ENCODE data around the gene TM4SF5.

TM4SF5 gene

DNA sequence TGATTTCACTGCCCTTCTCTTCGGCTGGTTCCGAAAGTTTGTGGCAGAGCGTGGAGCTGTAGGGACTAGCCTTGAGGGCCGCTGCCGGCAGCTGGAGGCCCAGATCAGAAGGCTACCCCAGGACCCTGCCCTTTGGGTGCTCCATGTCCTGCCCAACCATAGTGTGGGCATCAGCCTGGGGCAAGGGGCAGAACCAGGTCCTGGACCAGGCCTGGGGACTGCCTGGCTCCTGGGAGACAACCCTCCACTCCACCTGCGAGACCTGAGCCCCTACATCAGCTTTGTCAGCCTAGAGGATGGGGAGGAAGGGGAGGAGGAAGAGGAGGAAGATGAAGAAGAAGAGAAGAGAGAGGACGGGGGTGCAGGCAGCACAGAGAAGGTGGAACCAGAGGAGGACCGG, 31.1 kb upstream of the TM4SF5 start:
- DNase-seq (ENCODE audit: low read depth) = no peak
- no peak overlapping the region for H3K4me3 ChIP-seq (ENCODE audit: control insufficient read depth, low read depth, low read length)
- TF ChIP-seq, protein P1, sequence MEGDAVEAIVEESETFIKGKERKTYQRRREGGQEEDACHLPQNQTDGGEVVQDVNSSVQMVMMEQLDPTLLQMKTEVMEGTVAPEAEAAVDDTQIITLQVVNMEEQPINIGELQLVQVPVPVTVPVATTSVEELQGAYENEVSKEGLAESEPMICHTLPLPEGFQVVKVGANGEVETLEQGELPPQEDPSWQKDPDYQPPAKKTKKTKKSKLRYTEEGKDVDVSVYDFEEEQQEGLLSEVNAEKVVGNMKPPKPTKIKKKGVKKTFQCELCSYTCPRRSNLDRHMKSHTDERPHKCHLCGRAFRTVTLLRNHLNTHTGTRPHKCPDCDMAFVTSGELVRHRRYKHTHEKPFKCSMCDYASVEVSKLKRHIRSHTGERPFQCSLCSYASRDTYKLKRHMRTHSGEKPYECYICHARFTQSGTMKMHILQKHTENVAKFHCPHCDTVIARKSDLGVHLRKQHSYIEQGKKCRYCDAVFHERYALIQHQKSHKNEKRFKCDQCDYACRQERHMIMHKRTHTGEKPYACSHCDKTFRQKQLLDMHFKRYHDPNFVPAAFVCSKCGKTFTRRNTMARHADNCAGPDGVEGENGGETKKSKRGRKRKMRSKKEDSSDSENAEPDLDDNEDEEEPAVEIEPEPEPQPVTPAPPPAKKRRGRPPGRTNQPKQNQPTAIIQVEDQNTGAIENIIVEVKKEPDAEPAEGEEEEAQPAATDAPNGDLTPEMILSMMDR (conservative IDR thresholded peaks at IDR 0.05; ENCODE audit: control insufficient read depth, insufficient read depth, low read depth, low read length) = no peak

DNA sequence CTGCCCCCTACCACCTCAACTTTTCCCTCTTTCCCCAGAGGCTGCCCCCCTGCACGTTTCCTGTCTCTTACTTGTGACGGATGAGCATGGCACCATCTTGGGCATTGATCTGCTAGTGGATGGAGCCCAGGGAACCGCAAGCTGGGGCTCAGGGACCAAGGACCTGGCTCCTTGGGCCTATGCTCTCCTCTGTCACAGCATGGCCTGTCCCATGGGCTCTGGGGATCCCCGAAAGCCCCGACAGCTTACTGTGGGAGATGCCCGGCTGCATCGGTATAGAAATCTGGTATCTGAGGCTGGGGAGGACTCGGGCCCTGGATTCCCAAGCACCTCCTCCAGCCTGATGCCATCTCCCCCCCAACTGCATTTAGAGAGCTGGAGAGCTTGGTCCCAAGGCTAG, 30.1 kb upstream of the TM4SF5 start:
- H3K4me3 ChIP-seq (ENCODE audit: control insufficient read depth, low read depth, low read length) = no peak overlapping the region
- TF ChIP-seq, protein P1 (conservative IDR thresholded peaks at IDR 0.05; ENCODE audit: control insufficient read depth, insufficient read depth, low read depth, low read length) = no peak
- no peak for DNase-seq (ENCODE audit: low read depth)

DNA sequence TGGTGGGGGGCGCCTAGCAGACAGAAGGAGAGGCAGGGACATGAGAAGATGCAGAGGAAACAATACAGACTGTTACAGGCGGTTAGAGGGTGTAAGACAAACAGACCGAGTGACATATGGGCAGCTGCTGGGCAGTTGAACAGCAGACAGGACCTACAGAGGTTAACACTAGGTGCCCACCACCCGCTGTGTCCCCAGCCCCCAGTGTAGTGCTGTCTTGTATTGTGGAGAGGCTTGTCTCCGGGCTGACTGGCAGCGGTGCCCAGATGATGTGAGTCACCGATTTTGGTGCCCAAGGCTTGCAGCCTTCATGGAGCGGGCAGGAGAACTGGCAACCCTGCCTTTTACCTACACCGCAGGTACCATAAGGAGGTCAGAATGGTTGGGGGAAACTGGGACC, 29.6 kb upstream of the TM4SF5 start:
- TF ChIP-seq, protein P1 (conservative IDR thresholded peaks at IDR 0.05; ENCODE audit: control insufficient read depth, insufficient read depth, low read depth, low read length) = no peak
- DNase-seq (ENCODE audit: low read depth) = no peak
- no peak overlapping the region for H3K4me3 ChIP-seq (ENCODE audit: control insufficient read depth, low read depth, low read length)

DNA sequence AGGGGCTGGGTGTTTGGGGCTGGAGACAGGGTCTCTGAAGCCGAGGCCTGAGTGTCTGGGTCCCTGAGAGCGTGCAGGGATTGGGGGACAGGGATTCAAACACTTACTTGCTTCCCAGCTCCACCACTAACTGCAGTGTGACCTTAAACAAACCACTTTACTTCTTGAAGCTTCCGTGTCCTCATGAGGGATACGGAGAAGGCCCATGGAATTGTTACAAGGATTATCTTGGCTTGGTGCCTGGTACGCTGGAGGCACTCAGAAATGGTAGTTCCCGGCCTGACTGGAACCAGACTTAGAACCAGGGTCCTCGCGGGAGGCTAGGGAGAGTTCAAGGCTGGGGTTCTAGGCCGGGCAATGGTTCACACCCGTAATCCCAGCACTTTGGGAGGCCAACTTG, 29.1 kb upstream of the TM4SF5 start:
- TF ChIP-seq, protein P1 (conservative IDR thresholded peaks at IDR 0.05; ENCODE audit: control insufficient read depth, insufficient read depth, low read depth, low read length) = no peak
- DNase-seq (ENCODE audit: low read depth) = no peak
- H3K4me3 ChIP-seq (ENCODE audit: control insufficient read depth, low read depth, low read length) = no peak overlapping the region

DNA sequence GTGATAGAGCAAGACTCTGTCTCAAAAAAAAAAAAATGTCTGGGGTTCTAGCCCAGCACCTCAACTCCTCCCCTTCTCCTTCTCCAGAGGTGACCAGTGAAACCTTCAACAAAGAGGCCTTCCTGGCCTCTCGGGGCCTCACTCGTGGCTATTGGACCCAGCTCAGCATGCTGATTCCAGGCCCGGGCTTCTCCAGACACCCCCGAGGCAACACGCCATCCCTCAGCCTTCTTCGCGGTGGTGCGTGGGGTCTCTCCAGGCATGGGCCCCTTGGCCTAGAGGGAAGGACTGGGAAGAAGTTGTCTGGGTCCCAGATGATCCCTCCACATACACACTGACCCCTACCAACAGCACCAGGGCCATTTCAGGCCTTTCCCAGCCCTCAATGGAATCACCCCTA, 28.5 kb upstream of the TM4SF5 start:
- no peak overlapping the region for H3K4me3 ChIP-seq (ENCODE audit: control insufficient read depth, low read depth, low read length)
- TF ChIP-seq, protein P1 (conservative IDR thresholded peaks at IDR 0.05; ENCODE audit: control insufficient read depth, insufficient read depth, low read depth, low read length) = no peak
- no peak for DNase-seq (ENCODE audit: low read depth)

DNA sequence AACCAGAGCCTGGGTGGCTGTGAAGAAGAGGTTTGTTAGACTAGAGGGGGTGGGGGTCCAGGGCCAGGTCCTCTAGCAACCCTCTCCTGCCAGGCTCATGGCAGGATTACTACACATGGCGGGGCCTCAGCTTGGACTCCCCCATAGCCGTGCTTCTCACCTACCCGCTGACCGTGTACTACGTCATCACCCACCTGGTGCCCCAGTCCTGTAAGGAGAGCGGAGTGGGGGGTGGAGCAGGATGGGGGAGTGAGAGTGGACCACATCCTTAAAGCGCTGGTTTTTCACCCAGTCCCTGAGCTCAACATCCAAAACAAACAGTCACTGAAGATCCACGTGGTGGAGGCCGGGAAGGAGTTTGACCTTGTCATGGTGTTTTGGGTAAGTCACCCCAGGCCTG, 27.8 kb upstream of the TM4SF5 start:
- TF ChIP-seq, protein P1 (conservative IDR thresholded peaks at IDR 0.05; ENCODE audit: control insufficient read depth, insufficient read depth, low read depth, low read length) = no peak
- no peak for DNase-seq (ENCODE audit: low read depth)
- H3K4me3 ChIP-seq (ENCODE audit: control insufficient read depth, low read depth, low read length) = no peak overlapping the region

Measured in fibroblast of mammary gland (primary cell).